Stimulated activated CD4-positive, alpha-beta T cell treated with anti-CD3 and anti-CD28 coated beads, Interleukin-15, amount 100 ng/mL, for 1 hour (primary cell): Measurements from ENCODE around the gene FBLIM1.
A peak's percentile ranks its signal among the peaks of the same experiment; 100 is the strongest.

Source experiments
- DNase-seq, 2 donors: peaks; one replicate each; pipeline ENCODE4 v3.0.0-alpha.2; 2020; ENCODE audit warnings: low read depth in 1 of 2, low spot score in 1 of 2

FBLIM1 gene

DNA sequence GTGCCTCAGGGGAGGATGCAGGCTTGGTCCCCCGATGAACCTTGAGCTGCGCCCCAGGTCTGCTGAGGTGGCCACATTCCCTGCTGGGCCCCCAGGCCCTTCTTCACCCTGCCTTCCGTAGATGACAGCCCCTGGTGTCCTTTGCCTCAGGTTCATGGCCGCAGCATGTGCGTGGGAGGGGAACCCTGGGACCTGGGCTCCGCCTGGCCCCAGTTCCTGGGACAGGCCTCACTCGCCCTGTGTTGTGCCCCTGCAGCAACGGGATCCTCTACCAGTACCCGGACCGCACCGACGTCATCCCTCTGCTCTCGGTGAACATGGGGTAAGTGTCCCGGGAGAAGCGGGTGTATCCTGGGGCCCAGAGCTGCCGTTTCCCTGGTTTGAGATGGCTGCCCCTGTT, 27.7 kb upstream of the FBLIM1 start:
- DNase-seq, result no peak

- no peak for DNase-seq
Observed at GRCh38 chr1:15731735-15732685, 26.6 kb upstream of the FBLIM1 start.

GRCh38 chr1:15732686-15733081, 25.9 kb upstream of the FBLIM1 start:
- no peak for DNase-seq

GRCh38 chr1:15733218-15733725, 25.3 kb upstream of the FBLIM1 start:
- DNase-seq, result no peak

DNA sequence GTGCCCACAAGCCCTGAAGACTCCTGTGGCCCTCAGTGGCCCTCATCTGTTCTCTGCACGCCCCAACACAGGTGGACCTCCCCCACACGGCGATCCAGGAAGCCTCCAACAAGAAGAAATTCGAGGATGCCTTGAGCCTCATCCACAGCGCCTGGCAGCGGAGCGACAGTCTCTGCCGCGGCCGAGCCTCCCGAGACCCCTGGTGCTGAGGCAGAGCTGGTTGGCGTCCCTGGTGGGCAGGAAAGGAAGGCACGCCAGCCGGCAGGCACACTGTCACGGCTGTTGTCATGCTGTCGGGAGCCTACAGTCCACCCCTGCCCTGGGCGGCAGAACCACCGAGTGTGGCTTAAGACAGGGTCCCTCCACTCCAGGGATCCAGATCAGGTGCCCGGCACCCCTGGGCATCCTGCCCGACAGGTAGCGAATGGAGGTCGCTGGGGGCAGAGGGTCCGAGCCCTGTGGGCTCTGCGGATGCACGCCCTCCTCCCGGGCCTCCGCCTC, 24.8 kb upstream of the FBLIM1 start:
- DNase-seq, result no peak

DNA sequence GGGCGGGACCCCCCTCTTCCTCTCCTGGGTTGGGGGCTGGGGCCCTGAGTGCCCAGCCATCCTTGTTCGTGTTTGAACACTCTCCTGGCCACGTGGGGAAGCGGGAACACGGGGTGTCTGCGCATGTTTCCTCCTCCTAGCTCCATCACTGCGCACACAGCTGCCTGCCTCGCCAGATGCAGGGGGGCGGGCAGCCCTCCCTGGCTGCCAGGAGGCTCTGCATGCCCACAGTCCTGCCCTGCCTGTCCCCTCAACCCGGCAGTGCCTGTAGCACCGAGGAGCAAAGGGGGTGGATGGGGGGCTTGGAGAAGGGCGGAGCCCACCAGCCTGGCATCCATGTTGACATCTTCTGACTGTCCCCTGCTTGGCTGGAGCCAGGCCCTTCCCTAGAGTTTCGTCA, 24.3 kb upstream of the FBLIM1 start:
- no peak for DNase-seq

DNA sequence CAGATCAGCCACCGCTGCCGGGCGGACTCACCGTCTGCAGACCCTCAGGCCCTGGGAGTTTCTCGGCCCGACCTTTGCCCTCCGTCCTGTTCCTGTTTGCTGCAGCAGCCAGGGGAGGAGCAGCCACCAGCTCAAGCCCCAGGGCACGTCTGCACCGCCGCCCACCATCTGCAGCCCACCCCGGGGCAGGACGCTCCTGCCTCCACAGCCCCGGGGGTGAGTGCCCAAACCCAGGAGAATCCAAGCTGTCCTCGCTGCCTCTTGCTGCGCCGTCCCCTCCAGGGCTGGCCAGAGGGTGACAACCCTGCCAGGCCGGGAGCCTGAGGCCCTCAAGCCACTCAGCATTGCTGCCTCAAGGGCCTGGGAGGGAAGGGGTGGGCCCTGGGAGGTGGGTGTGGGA, 23.7 kb upstream of the FBLIM1 start:
- no peak for DNase-seq

DNA sequence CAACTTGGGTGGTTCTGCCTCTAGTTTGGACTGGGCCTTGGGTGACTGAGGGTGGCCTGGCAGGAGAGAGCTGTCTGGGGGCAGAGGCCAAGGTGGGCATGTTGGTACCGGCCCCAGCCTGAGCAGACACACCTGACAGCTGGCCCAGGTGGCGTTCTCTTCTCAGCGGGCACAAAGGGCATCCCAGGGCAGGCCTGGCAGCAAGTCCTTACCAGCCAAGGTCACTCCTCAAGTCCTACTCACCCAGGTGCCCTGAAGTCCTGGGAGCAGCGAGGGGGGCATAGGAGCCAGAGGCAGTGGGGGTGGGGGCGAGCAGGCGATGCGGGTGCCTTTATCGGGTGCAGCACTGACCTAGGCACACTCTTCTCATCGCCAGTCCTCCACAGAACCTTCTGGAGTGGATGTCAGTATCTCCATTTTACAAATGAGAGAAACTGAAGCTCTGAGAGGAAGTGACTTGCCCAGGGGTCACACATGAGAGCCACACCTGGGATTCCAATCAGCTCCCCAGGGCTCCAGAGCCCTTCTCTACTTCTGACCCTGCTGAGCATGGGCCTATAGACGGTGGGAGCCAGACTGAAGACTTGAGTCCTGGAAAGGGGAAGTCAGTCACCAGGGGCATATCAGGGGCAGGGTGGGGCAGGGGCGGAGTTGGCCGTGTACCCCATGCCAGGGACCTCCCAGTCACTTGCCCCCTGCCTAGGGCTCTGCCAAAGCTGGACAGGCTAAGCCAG, 23.1 kb upstream of the FBLIM1 start:
- no peak for DNase-seq

- no peak for DNase-seq
Observed at GRCh38 chr1:15736038-15736891, 22.3 kb upstream of the FBLIM1 start, which contains the start of gene SLC25A34. Gene SLC25A34, plus strand, starts transcription at chr1:15736258. Its CDS starts 228 bp downstream, at chr1:15736486.

DNA sequence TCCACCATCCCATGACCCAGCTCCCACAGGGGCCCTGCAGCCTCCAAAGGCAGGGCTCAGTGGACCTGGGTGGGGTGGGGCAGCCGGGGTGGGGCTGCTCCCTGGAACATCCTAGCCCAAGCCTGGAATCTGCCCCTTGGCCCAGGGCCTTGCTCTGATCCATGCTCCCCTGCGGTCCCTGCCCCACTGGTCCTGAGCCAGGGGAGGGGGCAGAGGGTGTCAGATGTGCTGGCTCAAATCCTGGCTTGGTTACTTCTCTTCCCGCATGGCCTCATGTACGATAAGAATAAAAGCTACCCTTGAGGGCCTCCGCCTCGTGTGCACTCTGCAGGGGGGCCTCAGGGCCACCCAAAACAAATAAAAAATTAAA, 21.7 kb upstream of the FBLIM1 start:
- no peak for DNase-seq

DNA sequence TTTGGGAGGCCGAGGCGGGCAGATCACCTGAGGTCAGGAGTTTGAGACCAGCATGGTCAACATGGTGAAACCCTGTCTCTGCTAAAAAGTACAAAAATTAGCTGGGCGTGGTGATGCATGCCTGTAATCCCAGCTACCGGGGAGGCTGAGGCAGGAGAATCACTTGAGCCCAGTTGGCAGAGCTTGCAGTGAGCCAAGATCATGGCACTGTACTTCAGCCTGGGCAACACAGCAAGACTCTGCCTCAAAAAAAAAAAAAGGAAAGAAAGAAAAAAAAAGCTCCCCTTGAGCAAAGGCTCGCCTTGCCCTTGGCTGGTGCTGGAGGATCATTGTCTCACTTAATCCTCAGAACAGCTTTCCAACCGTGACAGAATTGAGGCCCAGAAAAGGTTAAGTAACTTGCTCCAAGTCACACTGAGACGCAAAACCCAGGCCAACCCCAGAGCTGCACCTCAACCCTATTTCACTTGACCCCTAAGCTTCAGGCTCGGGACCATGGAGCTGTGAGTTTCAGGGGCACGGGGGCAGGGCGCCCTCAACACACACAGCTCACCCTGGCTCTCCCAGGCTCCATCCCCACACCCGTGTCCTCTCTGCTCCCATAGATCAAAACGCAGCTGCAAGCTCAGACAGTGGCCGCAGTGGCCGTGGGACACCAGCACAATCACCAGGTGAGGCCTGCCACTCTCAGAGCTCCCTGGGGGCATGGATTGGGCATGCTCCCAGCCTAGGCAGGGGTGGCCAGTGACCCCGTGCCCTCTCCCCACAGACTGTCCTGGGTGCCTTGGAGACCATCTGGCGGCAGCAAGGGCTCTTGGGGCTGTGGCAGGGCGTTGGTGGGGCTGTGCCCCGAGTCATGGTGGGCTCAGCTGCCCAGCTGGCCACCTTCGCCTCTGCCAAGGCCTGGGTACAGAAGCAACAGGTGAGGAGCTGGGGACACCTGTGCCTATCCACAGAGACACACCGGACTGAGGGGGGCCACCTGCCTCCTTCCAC, 21.0 kb upstream of the FBLIM1 start:
- no peak for DNase-seq

GRCh38 chr1:15738416-15739113, 20.0 kb upstream of the FBLIM1 start:
- no peak for DNase-seq

GRCh38 chr1:15739259-15739658, 19.3 kb upstream of the FBLIM1 start:
- DNase-seq, result no peak

DNA sequence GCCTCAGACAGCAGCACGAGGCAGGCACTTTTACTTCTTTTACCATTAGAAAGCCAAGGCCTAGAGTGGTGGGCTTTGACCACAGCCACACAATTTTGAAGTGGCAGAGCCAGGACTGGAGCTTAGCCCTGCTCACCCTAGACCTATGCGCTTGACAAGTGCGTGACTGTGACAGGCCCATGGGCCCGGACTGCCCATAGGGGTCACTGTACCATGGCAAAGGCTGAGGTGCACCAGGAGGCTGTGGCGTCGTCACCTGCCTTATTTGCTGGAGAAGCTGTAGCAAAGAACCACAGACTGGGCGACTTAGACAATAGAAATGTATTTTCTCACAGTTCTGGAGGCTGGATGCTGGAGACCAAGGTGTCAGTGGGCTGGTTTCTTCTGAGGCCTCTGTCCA, 18.9 kb upstream of the FBLIM1 start:
- DNase-seq, result no peak

- peak; percentile 31 to 51 for DNase-seq
Observed at GRCh38 chr1:15740924-15741850, 17.4 kb upstream of the FBLIM1 start.

- DNase-seq, result no peak
Observed at GRCh38 chr1:15742339-15742801, 16.2 kb upstream of the FBLIM1 start, which contains the start of gene TMEM82. Gene TMEM82, plus strand, starts transcription at chr1:15742499. Its CDS starts 61 bp downstream, at chr1:15742560.

GRCh38 chr1:15744122-15744679, 14.4 kb upstream of the FBLIM1 start:
- no peak for DNase-seq
